AG04449 (cell line): ENCODE results near the gene ZBTB18.

Experiments used
- CTCF ChIA-PET: fragments of 350-600 bp; formaldehyde crosslinking; extraction: SDS; loops from one replicate; lab custom pipeline; 2021; ENCODE audit warnings: antibody characterized with exemption; lab: Yijun Ruan, JAX
- POLR2A ChIA-PET: fragments of 400-600, 350-600 bp; formaldehyde crosslinking; extraction: SDS; loops from one replicate; lab custom pipeline; 2020; ENCODE audit warnings: antibody characterized with exemption, inconsistent platforms; lab: Yijun Ruan, JAX
- DNase-seq: peaks from one replicate; pipeline ENCODE4 v3.0.0-alpha.2; 2010; ENCODE audit warnings: low read depth, low spot score
- H3K4me3 ChIP-seq: 2 replicates; pipeline ENCODE4 v1.5.1; 2011; ENCODE audit warnings: low read depth, mild to moderate bottlenecking, control low read depth, low read length
- CTCF ChIP-seq: IDR thresholded peaks from one replicate; pipeline ENCODE4 v1.5.1; 2011; ENCODE audit warnings: mild to moderate bottlenecking, moderate library complexity, low read length, control low read depth, inconsistent platforms; ENCODE audit not compliant: insufficient read depth; ENCODE audit errors: missing control alignments

The ZBTB18 gene

GRCh38 chr1:244067893-244068292 lies 16.8 kb downstream of the ZBTB18 start:
- DNase-seq = no peak
- no peak for TF ChIP-seq CTCF
- ChIA-PET POLR2A (no interaction called here), CTCF (interaction anchor here (0.8 to 1.0 kb wide), 2 partner anchors 16 to 205 kb away, joined by 3 read pairs; partner anchors contain the start of gene ZBTB18)
- no peak overlapping the region for H3K4me3 ChIP-seq

- TF ChIP-seq CTCF = no peak
- POLR2A ChIA-PET = no interaction called here
- CTCF ChIA-PET = interaction anchor here (1.0 kb wide), 1 partner anchor 17 kb away, joined by 3 read pairs; the partner anchor contains the start of gene ZBTB18
- H3K4me3 ChIP-seq = no peak overlapping the region
- DNase-seq = no peak
Measured at GRCh38 chr1:244068567-244068966, 17.5 kb downstream of the ZBTB18 start.

GRCh38 chr1:244069326-244069898 lies 18.3 kb downstream of the ZBTB18 start:
- no peak overlapping the region for H3K4me3 ChIP-seq
- no peak for DNase-seq
- no peak for TF ChIP-seq CTCF
- ChIA-PET POLR2A (no interaction called here), CTCF (no interaction called here)

GRCh38 chr1:244074559-244075171 lies 23.6 kb downstream of the ZBTB18 start:
- ChIA-PET POLR2A (no interaction called here), CTCF (interaction anchor here (0.7 kb wide), 1 partner anchor 9 kb away, joined by 3 read pairs; no protein-coding TSS in a partner anchor)
- no peak overlapping the region for H3K4me3 ChIP-seq
- TF ChIP-seq CTCF = no peak
- no peak for DNase-seq

- ChIA-PET POLR2A (no interaction called here), CTCF (interaction anchor here (0.7 kb wide), 1 partner anchor 10 kb away, joined by 3 read pairs; no protein-coding TSS in a partner anchor)
- H3K4me3 ChIP-seq = no peak overlapping the region
- no peak for DNase-seq
- TF ChIP-seq CTCF = no peak
Measured at GRCh38 chr1:244075247-244075722, 24.2 kb downstream of the ZBTB18 start.

GRCh38 chr1:244076740-244077139 lies 25.7 kb downstream of the ZBTB18 start:
- DNase-seq = no peak
- no peak for TF ChIP-seq CTCF
- ChIA-PET CTCF (interaction anchor here (1.2 kb wide), 1 partner anchor 197 kb away, joined by 3 read pairs; no protein-coding TSS in a partner anchor), POLR2A (no interaction called here)
- no peak overlapping the region for H3K4me3 ChIP-seq
